Placental epithelial cell (primary cell): Measurements from ENCODE around the gene TNFRSF9. TPM values are rescaled to one million over a fixed set of nuclear protein-coding genes. Genes with fewer than 3 reads are reported as not detected.

Experiments
- small RNA-seq: library from RNA; depleted of rRNA; stranded (forward); fragments of <200 nt; gene quantifications from one replicate; pipeline ENCODE3, GENCODE V24; 2012
- total RNA-seq: library from RNA; depleted of rRNA; stranded (reverse); fragments of >200 nt; gene quantifications from 2 replicates; pipeline ENCODE4 v1.2.3, GENCODE V29; 2012

The TNFRSF9 gene
- under 0.01 and 0.43 TPM in 2 replicates for total RNA-seq

DNA sequence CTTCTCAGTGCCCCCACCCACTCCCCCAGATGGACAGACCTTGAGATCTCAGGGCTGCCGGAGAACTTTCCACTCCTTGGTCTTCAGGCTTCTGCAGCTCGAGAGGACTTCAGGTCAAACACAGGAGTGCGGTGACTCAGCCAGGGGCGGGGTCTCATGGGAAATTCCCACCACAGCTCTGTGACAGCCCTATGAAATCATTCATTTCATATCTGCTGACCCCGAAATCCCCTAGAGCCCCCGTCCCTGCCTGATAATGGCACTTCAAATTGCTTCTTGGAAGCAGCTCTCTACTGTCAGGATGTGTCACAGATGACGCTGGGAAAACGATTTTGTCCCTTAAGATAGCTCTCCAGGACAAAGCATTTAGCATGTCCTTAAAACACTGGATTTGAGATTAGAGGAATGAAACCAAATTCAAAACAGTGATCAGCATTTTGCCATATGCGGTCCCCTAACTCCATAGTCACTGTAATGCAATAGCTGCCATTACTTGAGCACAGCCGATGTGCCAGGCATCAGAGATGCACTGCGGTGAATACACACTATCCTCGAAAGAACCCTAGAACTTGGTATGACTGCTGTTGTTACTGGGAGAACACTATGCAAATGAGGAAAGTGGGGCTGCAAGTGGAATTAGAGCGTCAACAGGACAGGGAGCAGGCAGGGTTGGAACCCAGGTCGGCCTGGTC lies at the start of gene TNFRSF9:
TNFRSF9 (minus strand) TSS at position 95 of the 692 bp plus-strand sequence. CDS start 845 bp downstream, outside the sequence.

GRCh38 chr1:7961216-7962013 lies 20.8 kb upstream of the TNFRSF9 start, which contains the start of gene PARK7:
TSS of gene PARK7 (plus strand) at chr1:7961711. CDS start at chr1:7962786, 1,075 bp downstream.

Small RNA genes within 50 kb of the gene (small RNA-seq; reads per million reads assigned to genes)
- not detected for gene RF00019

Other genes starting within 250 kb of the TNFRSF9 start
- gene VAMP3, start 169.5 kb downstream of the TNFRSF9 start, total RNA-seq, result 101 and 121 TPM in 2 replicates
- 8.0 and 11.8 TPM in 2 replicates for gene PER3, start 156.5 kb downstream of the TNFRSF9 start, total RNA-seq
- gene UTS2, start 87.8 kb downstream of the TNFRSF9 start, total RNA-seq, result not detected in 2 replicates
- 138 and 195 TPM in 2 replicates for gene PARK7, start 20.9 kb upstream of the TNFRSF9 start, total RNA-seq
- gene ERRFI1, start 85.5 kb upstream of the TNFRSF9 start, total RNA-seq, result 98.5 and 197 TPM in 2 replicates